Psoas muscle (tissue), 8 donors: ENCODE data around the gene ELOF1. TPM values are rescaled to one million over a fixed set of nuclear protein-coding genes. Genes with fewer than 3 reads are reported as not detected.

Experiments used
- ATAC-seq, 4 donors: fragments of 200-7000 bp; cut with Tn5 transposase; one replicate each; pipeline ENCODE4 v1.9.1; 2020; ENCODE audit warnings: moderate library complexity in 3 of 4, mild to moderate bottlenecking in 2 of 4
- DNase-seq, 2 donors: peaks; one replicate each; pipeline ENCODE4 v3.0.0-alpha.2; 2020
- H3K27ac ChIP-seq: fragments of 200-600 bp; one replicate; pipeline ENCODE4 v1.8.0; 2022
- H3K27me3 ChIP-seq, 3 donors: fragments of 200-600 bp in 1 of 3; one replicate each; pipeline versions ENCODE4 v1.6.1 to v1.8.0; 2013 to 2022; ENCODE audit warnings: low read length in 2 of 3, mild to moderate bottlenecking in 2 of 3, moderate library complexity in 1 of 3; ENCODE audit not compliant: insufficient read depth in 3 of 3
- H3K36me3 ChIP-seq, 2 donors: fragments of 200-600 bp in 1 of 2; one replicate each; pipeline versions ENCODE4 v1.6.1 to v1.8.0; 2013 to 2022; ENCODE audit warnings: low read depth in 1 of 2, mild to moderate bottlenecking in 1 of 2, moderate library complexity in 1 of 2; ENCODE audit not compliant: insufficient read depth in 1 of 2
- H3K4me1 ChIP-seq: fragments of 200-600 bp; one replicate; pipeline ENCODE4 v1.8.0; 2022
- H3K4me3 ChIP-seq: fragments of 200-600 bp; one replicate; pipeline ENCODE4 v1.8.0; 2022; ENCODE audit warnings: mild to moderate bottlenecking
- H3K9me3 ChIP-seq: fragments of 200-600 bp; one replicate; pipeline ENCODE4 v1.8.0; 2022
- WGBS, 3 donors: extraction: QIAGEN DNeasy Blood & Tissue Kit; methylation state at CpG; one replicate each; pipeline versions ENCODE4 v1.1.6 to v1.1.7; 2013; 5-methylcytosine and 5-hydroxymethylcytosine counted together
- intact Hi-C, 2 donors: fragments of 100-400 bp; cut with DNase I; formaldehyde crosslinking; loops; one replicate each; pipeline versions ENCODE4 v1.11.0 to v1.14.2; 2022
- polyA plus RNA-seq, 3 donors: library from polyadenylated mRNA; stranded (reverse); fragments of 200-250 nt; gene quantifications; one replicate each; pipeline ENCODE4 v1.2.3, GENCODE V29; 2013
- total RNA-seq, 4 donors: library from RNA; stranded (reverse); fragmentation: NEBNext Ultra II Directional in 2 of 4; extraction: Animal tissue kit (Norgen Biotek cat#: 25700) in 2 of 4; gene quantifications; one replicate each; pipeline versions ENCODE4 v1.2.1 to v1.2.4, GENCODE V29; 2021 to 2023
- TF ChIP-seq, protein P1 (sequence below): fragments of 200-600 bp; IDR thresholded peaks from one replicate; pipeline ENCODE4 v1.8.0; 2022; ENCODE audit warnings: antibody characterized with exemption
- donor health status: healthy with polysubstance abuse.
- donor health status: DM: no; HTN: no; CAD: no; lungs with moderate emphysema.
- donor health status: Bipolar disorder and iron deficiency.
- donor health status: healthy.
- donor health status: DM: yes; HTN: yes; CAD: no.
- donor health status: DM: no; HTN: no; CAD: no.
- donor health status: DM: no; HTN: no; CAD: no.
- donor health status: DM: yes; HTN: yes; CAD: no.

ELOF1 gene
- total and polyA plus RNA-seq, 7 donors, result 24.3 to 82.5 (median 47.3) TPM

GRCh38 chr19:11547929-11548700, 10.9 kb downstream of the ELOF1 start:
- intact Hi-C loops, result no loop called here
- no peak overlapping the region for H3K4me3 ChIP-seq
- H3K9me3 ChIP-seq, result no peaks in the 10 kb centered on the region
- no peak for ATAC-seq
- H3K27me3 ChIP-seq, result no peaks in the 10 kb centered on the region
- peaks cover 0 to 10% of the 10 kb centered on the region in 2 donors for H3K36me3 ChIP-seq
- H3K4me1 ChIP-seq, result no peaks in the 10 kb centered on the region
- TF ChIP-seq, protein P1, sequence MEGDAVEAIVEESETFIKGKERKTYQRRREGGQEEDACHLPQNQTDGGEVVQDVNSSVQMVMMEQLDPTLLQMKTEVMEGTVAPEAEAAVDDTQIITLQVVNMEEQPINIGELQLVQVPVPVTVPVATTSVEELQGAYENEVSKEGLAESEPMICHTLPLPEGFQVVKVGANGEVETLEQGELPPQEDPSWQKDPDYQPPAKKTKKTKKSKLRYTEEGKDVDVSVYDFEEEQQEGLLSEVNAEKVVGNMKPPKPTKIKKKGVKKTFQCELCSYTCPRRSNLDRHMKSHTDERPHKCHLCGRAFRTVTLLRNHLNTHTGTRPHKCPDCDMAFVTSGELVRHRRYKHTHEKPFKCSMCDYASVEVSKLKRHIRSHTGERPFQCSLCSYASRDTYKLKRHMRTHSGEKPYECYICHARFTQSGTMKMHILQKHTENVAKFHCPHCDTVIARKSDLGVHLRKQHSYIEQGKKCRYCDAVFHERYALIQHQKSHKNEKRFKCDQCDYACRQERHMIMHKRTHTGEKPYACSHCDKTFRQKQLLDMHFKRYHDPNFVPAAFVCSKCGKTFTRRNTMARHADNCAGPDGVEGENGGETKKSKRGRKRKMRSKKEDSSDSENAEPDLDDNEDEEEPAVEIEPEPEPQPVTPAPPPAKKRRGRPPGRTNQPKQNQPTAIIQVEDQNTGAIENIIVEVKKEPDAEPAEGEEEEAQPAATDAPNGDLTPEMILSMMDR, result no peak
- DNase-seq, result no peak
- H3K27ac ChIP-seq, result no peak overlapping the region
- 87 to 90% (median 90%) methylated on average over 14 of the region's 14 CpGs for WGBS, 3 donors

DNA sequence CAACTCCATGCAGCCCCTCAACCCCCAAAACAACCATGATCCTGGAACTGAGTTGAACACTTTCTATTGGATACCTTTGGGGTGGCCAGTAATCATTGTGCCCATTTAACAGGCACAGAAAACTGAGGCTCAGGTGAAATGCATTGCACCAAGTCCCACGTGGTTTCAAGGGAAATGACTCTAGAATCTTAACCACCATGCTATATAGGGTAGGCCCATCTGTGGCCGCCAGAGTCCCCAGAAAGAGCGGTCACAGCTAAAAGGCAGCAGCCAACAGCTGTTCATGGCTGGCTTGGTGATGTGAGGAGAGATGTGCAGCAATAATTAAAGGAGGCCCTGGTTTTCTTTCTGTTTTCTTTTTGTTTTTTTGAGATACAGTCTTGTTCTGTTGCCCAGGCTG, 17.8 kb downstream of the ELOF1 start:
- Histone ChIP-seq H3K27ac (no peak overlapping the region), H3K4me1 (no peaks in the 10 kb centered on the region), H3K27me3 (no peaks in the 10 kb centered on the region), H3K36me3 (no peaks in the 10 kb centered on the region), H3K4me3 (no peak overlapping the region), H3K9me3 (no peaks in the 10 kb centered on the region)
- intact Hi-C loops, result no loop called here
- DNase-seq (no peak), ATAC-seq (no peak)
- 37 to 54% (median 48%) methylated on average over 3 of the region's 3 CpGs for WGBS, 3 donors
- TF ChIP-seq, protein P1, result no peak

- H3K4me3 ChIP-seq, result peak overlapping the region; percentile 47
- no peak for ATAC-seq
- no peak overlapping the region for H3K27ac ChIP-seq
These were observed 18.4 kb downstream of the ELOF1 start for GRCh38 chr19:11540645-11541044.

GRCh38 chr19:11539495-11540365, 19.3 kb downstream of the ELOF1 start:
- H3K9me3 ChIP-seq, result no peaks in the 10 kb centered on the region
- peak overlapping the region; percentile 23 for H3K27ac ChIP-seq
- DNase-seq (no peak), ATAC-seq (no peak)
- TF ChIP-seq, protein P1, result no peak
- intact Hi-C loops, result no loop called here
- no peaks in the 10 kb centered on the region for H3K27me3 ChIP-seq
- WGBS, 3 donors, result 12 to 27% (median 16%) methylated on average over 17 to 36 of the region's 36 CpGs
- H3K36me3 ChIP-seq, result no peaks in the 10 kb centered on the region
- H3K4me1 ChIP-seq, result no peaks in the 10 kb centered on the region
- H3K4me3 ChIP-seq, result peak overlapping the region; percentile 47

More at GRCh38 chr19:11540645-11541044, 18.4 kb downstream of the ELOF1 start:
- Histone ChIP-seq H3K27me3 (no peaks in the 10 kb centered on the region), H3K36me3 (no peaks in the 10 kb centered on the region), H3K9me3 (no peaks in the 10 kb centered on the region), H3K4me1 (no peaks in the 10 kb centered on the region)
- DNase-seq, result no peak
- TF ChIP-seq, protein P1, result no peak
- WGBS, 3 donors, result 70 to 88% (median 75%) methylated on average over 5 of the region's 5 CpGs
- intact Hi-C loops, result no loop called here
